Measurements from ENCODE around the gene HK3. TPM values are rescaled to one million over a fixed set of nuclear protein-coding genes. Genes with fewer than 3 reads are reported as not detected.

HK3 gene
- total and polyA plus RNA-seq, 2 of the 8 experiments (the other 6 are each of a cell fraction or from before 2014, with no cell fraction given): not detected

GRCh38 chr5:176875783-176876505 lies 23.2 kb downstream of the HK3 start:
- H3K14ac ChIP-seq (ENCODE audit: insufficient read length): no peak overlapping the region
- no peak overlapping the region for H3K56ac ChIP-seq (replicated peaks; ENCODE audit: insufficient read length, low read depth, low read length)
- H4K20me1 ChIP-seq (replicated peaks in 1 of 2; ENCODE audit: control insufficient read depth in 1 of 2, insufficient read depth in 2 of 2, low read length in 2 of 2): no peaks in the 10 kb centered on the region
- 0 out of 2 replicates have a peak overlapping the region, but pooled peaks have one; percentile 40 for H2BK15ac ChIP-seq (ENCODE audit: low read length)
- H2BK120ac ChIP-seq (replicated peaks; ENCODE audit: low read depth, low read length): no peak overlapping the region
- H3K9me3 ChIP-seq (ENCODE audit: insufficient read depth in 2 of 2, low read depth in 1 of 2, low read length in 1 of 2): no peaks in the 10 kb centered on the region
- 0 out of 2 replicates have a peak overlapping the region, but pooled peaks have one; percentile 34 for H2BK20ac ChIP-seq (ENCODE audit: low read length)
- FAIRE-seq (no peak), DNase-seq (ENCODE audit: low read depth in 1 of 2, low spot score in 2 of 2) (no peak)
- no peak overlapping the region for H2BK12ac ChIP-seq (ENCODE audit: low read depth, low read length)
- no peaks in the 10 kb centered on the region for H3K27me3 ChIP-seq (replicated peaks in 1 of 4; ENCODE audit: control insufficient read depth in 3 of 4, extremely low read depth in 1 of 4, insufficient read depth in 3 of 4, low read length in 3 of 4)
- no peak overlapping the region for H3K4me3 ChIP-seq (ENCODE audit: extremely low read depth in 1 of 4, insufficient read depth in 2 of 4, low read depth in 3 of 4, low read length in 4 of 4)
- no peaks in the 10 kb centered on the region for H3K79me2 ChIP-seq (ENCODE audit: control insufficient read depth in 1 of 2, insufficient read depth in 2 of 2, low read length in 2 of 2)
- ChIA-PET POLR2A (ENCODE audit: partially characterized antibody) (interaction anchor here (1.3 to 1.6 kb wide), 4 partner anchors 10 to 59 kb away, joined by 3 to 6 read pairs (median 4); no protein-coding TSS in a partner anchor), CTCF (ENCODE audit: partially characterized antibody) (interaction anchor here (1.0 to 7.2 kb wide), 12 partner anchors 9 to 219 kb away, joined by 3 to 39 read pairs (median 4); no protein-coding TSS in a partner anchor)
- H3K36me3 ChIP-seq (ENCODE audit: control insufficient read depth in 2 of 4, insufficient read depth in 4 of 4, low read length in 3 of 4): no peaks in the 10 kb centered on the region
- 88% methylated on average over 27 of the region's 27 CpGs; no CpG with 5 or more reads in 1 of the 2 experiments for WGBS, 2 experiments (ENCODE audit: extremely low coverage in 1 of 2, insufficient coverage in 1 of 2, insufficient read length in 1 of 2, insufficient replicate concordance in 2 of 2, low coverage in 1 of 2, low lambda C conversion rate in 2 of 2, missing lambda C conversion rate in 1 of 2)
- H2AFZ ChIP-seq (ENCODE audit: low read length): no peak overlapping the region
- 0 out of 2 replicates have a peak overlapping the region, but pooled peaks have one; percentile 5 for H2BK5ac ChIP-seq (ENCODE audit: low read depth, low read length)
- H3K23ac ChIP-seq (ENCODE audit: insufficient read length): no peak overlapping the region
- no peak overlapping the region for H3K27ac ChIP-seq (ENCODE audit: low read depth, low read length)
- H3K18ac ChIP-seq (ENCODE audit: extremely low read depth, low read length): no peak overlapping the region
- H3K4ac ChIP-seq (replicated peaks; ENCODE audit: insufficient read length, low read depth, low read length): no peak overlapping the region
- no peak overlapping the region for H4K8ac ChIP-seq (ENCODE audit: extremely low read depth, insufficient read depth, low read length)
- H3K9ac ChIP-seq (replicated peaks in 1 of 4; ENCODE audit: extremely low read depth in 1 of 4, low read depth in 3 of 4, low read length in 3 of 4): no peak overlapping the region
- H4K91ac ChIP-seq (replicated peaks; ENCODE audit: insufficient read length, low read length): no peak overlapping the region
- peaks cover 0 to 4% (median 1%) of the 10 kb centered on the region in 4 experiments; a peak in 3 of 7 replicates for H3K4me1 ChIP-seq (replicated peaks in 1 of 4; ENCODE audit: control insufficient read depth in 3 of 4, insufficient read depth in 4 of 4, low read length in 3 of 4)
- H3K79me1 ChIP-seq (ENCODE audit: low read depth, low read length): no peaks in the 10 kb centered on the region
- H3K23me2 ChIP-seq (ENCODE audit: low read depth, low read length): no peaks in the 10 kb centered on the region
- H4K5ac ChIP-seq (ENCODE audit: insufficient read length, low read depth, low read length): no peak overlapping the region
- no peak overlapping the region for H3K4me2 ChIP-seq (ENCODE audit: insufficient read depth in 1 of 2, low read depth in 2 of 2, low read length in 2 of 2)
- H2AK5ac ChIP-seq (ENCODE audit: low read depth, low read length): no peak overlapping the region
- no peak for TF ChIP-seq GABPA (IDR thresholded peaks at IDR 0.05; ENCODE audit: borderline replicate concordance, insufficient read depth, low read length)
- no peak for TF ChIP-seq KDM5A (IDR thresholded peaks at IDR 0.05; ENCODE audit: low read length)
- no peak for TF ChIP-seq CHD2 (IDR thresholded peaks at IDR 0.05; ENCODE audit: low read length)
- TF ChIP-seq SIN3A (conservative IDR thresholded peaks at IDR 0.05 in 1 of 2, IDR thresholded peaks at IDR 0.05 in 1 of 2; ENCODE audit: low read depth in 1 of 2, low read length in 2 of 2): no peak
- no peak for TF ChIP-seq KDM1A (IDR thresholded peaks at IDR 0.05; ENCODE audit: borderline replicate concordance, low read length)
- TF ChIP-seq RXRA (IDR thresholded peaks at IDR 0.05; ENCODE audit: insufficient read depth, low read depth, low read length): no peak
- no peak for TF ChIP-seq SP4 (IDR thresholded peaks at IDR 0.05; ENCODE audit: low read length)
- no peak for TF ChIP-seq CTBP2 (IDR thresholded peaks at IDR 0.05; ENCODE audit: borderline replicate concordance, insufficient read depth, insufficient read length, low read length)
- no peak for TF ChIP-seq MAX (IDR thresholded peaks at IDR 0.05)
- no peak for TF ChIP-seq BACH1 (IDR thresholded peaks at IDR 0.05; ENCODE audit: low read length)
- TF ChIP-seq TAF1 (IDR thresholded peaks at IDR 0.05; ENCODE audit: low read depth, low read length): no peak
- TF ChIP-seq EGR1 (IDR thresholded peaks at IDR 0.05; ENCODE audit: borderline replicate concordance, low read depth, low read length): no peak
- TF ChIP-seq SRF (IDR thresholded peaks at IDR 0.05; ENCODE audit: low read depth, low read length): no peak

Data from H1 (cell line).